ENCODE results near the gene AQP6.

DNA sequence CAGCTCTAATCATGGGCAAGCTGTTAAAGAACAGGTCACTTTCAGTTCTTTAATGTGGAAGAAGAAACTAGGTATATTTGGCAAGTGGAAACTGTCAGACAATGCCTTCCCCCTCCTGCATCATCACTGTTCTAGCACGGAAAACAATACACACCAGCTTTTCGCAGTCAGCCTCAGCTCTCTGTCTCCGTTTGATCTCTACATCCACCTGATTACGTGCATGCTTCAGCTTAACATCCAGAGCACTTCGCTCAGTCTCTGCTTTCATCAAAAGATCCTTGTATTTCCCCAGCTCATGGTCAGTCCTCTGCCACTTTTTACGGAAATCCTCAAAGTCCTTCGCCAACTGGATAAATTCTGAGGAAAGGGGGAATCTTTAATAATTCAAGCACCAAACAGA, 33.5 kb downstream of the AQP6 start:
- TF ChIP-seq, protein P1, sequence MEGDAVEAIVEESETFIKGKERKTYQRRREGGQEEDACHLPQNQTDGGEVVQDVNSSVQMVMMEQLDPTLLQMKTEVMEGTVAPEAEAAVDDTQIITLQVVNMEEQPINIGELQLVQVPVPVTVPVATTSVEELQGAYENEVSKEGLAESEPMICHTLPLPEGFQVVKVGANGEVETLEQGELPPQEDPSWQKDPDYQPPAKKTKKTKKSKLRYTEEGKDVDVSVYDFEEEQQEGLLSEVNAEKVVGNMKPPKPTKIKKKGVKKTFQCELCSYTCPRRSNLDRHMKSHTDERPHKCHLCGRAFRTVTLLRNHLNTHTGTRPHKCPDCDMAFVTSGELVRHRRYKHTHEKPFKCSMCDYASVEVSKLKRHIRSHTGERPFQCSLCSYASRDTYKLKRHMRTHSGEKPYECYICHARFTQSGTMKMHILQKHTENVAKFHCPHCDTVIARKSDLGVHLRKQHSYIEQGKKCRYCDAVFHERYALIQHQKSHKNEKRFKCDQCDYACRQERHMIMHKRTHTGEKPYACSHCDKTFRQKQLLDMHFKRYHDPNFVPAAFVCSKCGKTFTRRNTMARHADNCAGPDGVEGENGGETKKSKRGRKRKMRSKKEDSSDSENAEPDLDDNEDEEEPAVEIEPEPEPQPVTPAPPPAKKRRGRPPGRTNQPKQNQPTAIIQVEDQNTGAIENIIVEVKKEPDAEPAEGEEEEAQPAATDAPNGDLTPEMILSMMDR (conservative IDR thresholded peaks at IDR 0.05 in 1 of 2, IDR thresholded peaks at IDR 0.05 in 1 of 2; ENCODE audit: low read depth in 1 of 2, low read length in 2 of 2), result no peak
- no peak for TF ChIP-seq EZH2 (IDR thresholded peaks at IDR 0.05; ENCODE audit: low read length, missing control alignments)

Measured in fibroblast of lung (primary cell).